Measurements from ENCODE around the gene TMPRSS13. TPM values are rescaled to one million over a fixed set of nuclear protein-coding genes. Genes with fewer than 3 reads are reported as not detected.

The TMPRSS13 gene
- total RNA-seq, 2 donors from 2014 or later, result 1.1 TPM; not detected in 1

GRCh38 chr11:117941976-117942654 lies 12.9 kb upstream of the TMPRSS13 start:
- TF ChIP-seq CTCF (IDR thresholded peaks at IDR 0.05), result no peak
- Histone ChIP-seq H3K27ac (no peak overlapping the region), H3K4me3 (no peak overlapping the region), H3K36me3 (no peaks in the 10 kb centered on the region), H3K9me3 (no peaks in the 10 kb centered on the region), H3K4me1 (ENCODE audit: control insufficient read depth in 1 of 2, low read depth in 2 of 2) (no peaks in the 10 kb centered on the region), H3K27me3 (replicated peaks; ENCODE audit: insufficient read depth) (no peaks in the 10 kb centered on the region)
- ATAC-seq (ENCODE audit: insufficient number of reproducible peaks, low FRiP score, low read depth) (no peak), DNase-seq (ENCODE audit: low spot score) (no peak)

GRCh38 chr11:117941163-117941707 lies 12.0 kb upstream of the TMPRSS13 start:
- H3K4me3 ChIP-seq, result no peak overlapping the region
- H3K9me3 ChIP-seq, result no peaks in the 10 kb centered on the region
- ATAC-seq (ENCODE audit: insufficient number of reproducible peaks, low FRiP score, low read depth) (no peak), DNase-seq (ENCODE audit: low spot score) (no peak)
- H3K27ac ChIP-seq, result no peak overlapping the region
- no peaks in the 10 kb centered on the region for H3K36me3 ChIP-seq
- TF ChIP-seq CTCF (IDR thresholded peaks at IDR 0.05), result no peak
- no peaks in the 10 kb centered on the region for H3K4me1 ChIP-seq (ENCODE audit: control insufficient read depth in 1 of 2, low read depth in 2 of 2)
- no peaks in the 10 kb centered on the region for H3K27me3 ChIP-seq (replicated peaks; ENCODE audit: insufficient read depth)

GRCh38 chr11:117940736-117941135 lies 11.5 kb upstream of the TMPRSS13 start:
- Histone ChIP-seq H3K4me3 (no peak overlapping the region), H3K27me3 (replicated peaks; ENCODE audit: insufficient read depth) (no peaks in the 10 kb centered on the region), H3K27ac (no peak overlapping the region), H3K9me3 (no peaks in the 10 kb centered on the region), H3K36me3 (no peaks in the 10 kb centered on the region), H3K4me1 (ENCODE audit: control insufficient read depth in 1 of 2, low read depth in 2 of 2) (no peaks in the 10 kb centered on the region)
- no peak for TF ChIP-seq CTCF (IDR thresholded peaks at IDR 0.05)
- DNase-seq (ENCODE audit: low spot score), result no peak
- no peak for ATAC-seq (ENCODE audit: insufficient number of reproducible peaks, low FRiP score, low read depth)

GRCh38 chr11:117936973-117937372 lies 7.8 kb upstream of the TMPRSS13 start:
- Histone ChIP-seq H3K36me3 (no peaks in the 10 kb centered on the region), H3K4me1 (ENCODE audit: control insufficient read depth in 1 of 2, low read depth in 2 of 2) (no peaks in the 10 kb centered on the region), H3K27me3 (replicated peaks; ENCODE audit: insufficient read depth) (no peaks in the 10 kb centered on the region), H3K4me3 (no peak overlapping the region), H3K9me3 (no peaks in the 10 kb centered on the region), H3K27ac (no peak overlapping the region)
- DNase-seq (ENCODE audit: low spot score) (no peak), ATAC-seq (ENCODE audit: insufficient number of reproducible peaks, low FRiP score, low read depth) (no peak)
- no peak for TF ChIP-seq CTCF (IDR thresholded peaks at IDR 0.05)

GRCh38 chr11:117934526-117935307 lies 5.5 kb upstream of the TMPRSS13 start:
- Histone ChIP-seq H3K27me3 (replicated peaks; ENCODE audit: insufficient read depth) (no peaks in the 10 kb centered on the region), H3K4me1 (ENCODE audit: control insufficient read depth in 1 of 2, low read depth in 2 of 2) (no peaks in the 10 kb centered on the region), H3K27ac (no peak overlapping the region), H3K9me3 (no peaks in the 10 kb centered on the region), H3K36me3 (no peaks in the 10 kb centered on the region), H3K4me3 (no peak overlapping the region)
- ATAC-seq (ENCODE audit: insufficient number of reproducible peaks, low FRiP score, low read depth) (no peak), DNase-seq (ENCODE audit: low spot score) (no peak)
- no peak for TF ChIP-seq CTCF (IDR thresholded peaks at IDR 0.05)
